ACC112 (cell line): ENCODE data around the gene CFDP1.

Source experiments
- H2AFZ ChIP-seq: fragments of 200-600 bp; sonication (generic); one replicate; pipeline ENCODE4 v1.6.0; 2017; ENCODE audit warnings: antibody characterized with exemption, low read length; ENCODE audit not compliant: unreplicated experiment
- H3K27ac ChIP-seq: fragments of 200-600 bp; sonication (generic); 2 replicates; pipeline ENCODE4 v1.5.1; 2014; ENCODE audit warnings: low read depth, mild to moderate bottlenecking, antibody characterized with exemption, low read length, moderate library complexity
- H3K27me3 ChIP-seq: fragments of 200-600 bp; sonication (generic); 2 replicates; pipeline ENCODE4 v1.6.1; 2014; ENCODE audit warnings: mild to moderate bottlenecking, antibody characterized with exemption, low read length, moderate library complexity, mixed read lengths; ENCODE audit not compliant: insufficient read depth
- H3K36me3 ChIP-seq: fragments of 200-600 bp; sonication (generic); 2 replicates; pipeline ENCODE4 v1.6.1; 2016; ENCODE audit warnings: mild to moderate bottlenecking, antibody characterized with exemption, low read length, moderate library complexity, mixed read lengths; ENCODE audit not compliant: insufficient read depth
- H3K4me1 ChIP-seq: fragments of 200-600 bp; sonication (generic); one replicate; pipeline ENCODE4 v1.6.1; 2016; ENCODE audit warnings: low read length, mixed read lengths; ENCODE audit not compliant: insufficient read depth, unreplicated experiment, control insufficient read depth
- H3K4me3 ChIP-seq: fragments of 200-600 bp; sonication (generic); 2 replicates; pipeline ENCODE4 v1.5.1; 2014; ENCODE audit warnings: mild to moderate bottlenecking, low read depth, low read length
- H3K79me2 ChIP-seq: fragments of 200-600 bp; sonication (generic); one replicate; pipeline ENCODE4 v1.6.0; 2016; ENCODE audit warnings: low read length; ENCODE audit not compliant: control insufficient read depth, unreplicated experiment, insufficient read depth

Gene CFDP1

GRCh38 chr16:75340741-75341491 is 92.4 kb downstream of the CFDP1 start:
- Histone ChIP-seq H3K4me1 (peaks cover 48% of the 10 kb centered on the region), H3K27me3 (no peaks in the 10 kb centered on the region), H3K36me3 (peaks cover 11% of the 10 kb centered on the region), H3K4me3 (no peak overlapping the region), H2AFZ (no peak overlapping the region), H3K27ac (peak overlapping the region; percentile 79; the same call in 1 of the 2 replicates), H3K79me2 (no peaks in the 10 kb centered on the region)

DNA sequence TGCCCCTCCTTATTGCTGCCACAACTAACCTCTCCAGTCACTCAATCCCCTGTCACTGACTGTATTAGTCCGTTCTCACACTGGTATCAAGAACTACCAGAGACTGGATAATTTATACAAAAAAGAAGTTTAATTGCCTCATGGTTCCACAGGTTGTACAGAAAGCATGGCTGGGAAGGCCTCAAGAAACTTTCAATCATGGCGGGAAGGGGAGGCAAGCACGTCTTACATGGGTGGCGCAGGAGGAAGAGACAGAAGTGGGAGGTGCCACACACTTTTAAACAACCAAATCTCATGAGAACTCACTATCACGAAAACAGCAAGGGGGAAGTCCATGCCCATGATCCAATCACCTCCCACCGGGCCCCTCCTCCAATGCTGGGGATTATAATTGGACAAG is 95.9 kb downstream of the CFDP1 start:
- Histone ChIP-seq H2AFZ (no peak overlapping the region), H3K36me3 (peaks cover 11% of the 10 kb centered on the region), H3K27me3 (no peaks in the 10 kb centered on the region), H3K4me1 (peaks cover 23% of the 10 kb centered on the region), H3K27ac (no peak overlapping the region), H3K4me3 (no peak overlapping the region), H3K79me2 (no peaks in the 10 kb centered on the region)

DNA sequence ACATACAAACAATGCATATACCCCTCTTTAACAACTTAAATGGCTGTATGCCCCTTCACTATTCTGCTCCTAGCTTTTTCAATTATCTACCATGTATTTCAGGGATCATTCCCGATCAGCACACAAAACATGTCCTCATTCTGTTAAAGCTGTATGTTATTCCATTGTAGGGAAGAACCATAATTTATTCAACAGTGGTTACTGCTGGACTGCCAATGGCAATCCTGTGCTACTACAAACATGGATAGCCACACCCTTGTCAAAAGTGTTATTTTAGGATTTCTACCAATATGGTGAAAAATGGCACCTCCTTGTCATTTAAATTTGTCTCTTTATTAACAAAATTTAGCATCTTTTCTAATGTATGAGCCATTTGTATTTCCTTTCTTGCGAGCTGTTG is 96.8 kb downstream of the CFDP1 start:
- H3K36me3 ChIP-seq: peaks cover 11% of the 10 kb centered on the region
- no peaks in the 10 kb centered on the region for H3K27me3 ChIP-seq
- H3K79me2 ChIP-seq: no peaks in the 10 kb centered on the region
- no peak overlapping the region for H2AFZ ChIP-seq
- peaks cover 14% of the 10 kb centered on the region for H3K4me1 ChIP-seq
- no peak overlapping the region for H3K27ac ChIP-seq
- no peak overlapping the region for H3K4me3 ChIP-seq

GRCh38 chr16:75333721-75334163 is 99.6 kb downstream of the CFDP1 start:
- Histone ChIP-seq H3K4me1 (no peaks in the 10 kb centered on the region), H3K36me3 (no peaks in the 10 kb centered on the region), H3K79me2 (no peaks in the 10 kb centered on the region), H2AFZ (no peak overlapping the region), H3K4me3 (no peak overlapping the region), H3K27me3 (no peaks in the 10 kb centered on the region), H3K27ac (no peak overlapping the region)

- H3K27me3 ChIP-seq: no peaks in the 10 kb centered on the region
Measured at GRCh38 chr16:75329943-75330342, 103.4 kb downstream of the CFDP1 start.

GRCh38 chr16:75326333-75326732 is 107.0 kb downstream of the CFDP1 start:
- no peak overlapping the region for H2AFZ ChIP-seq
- H3K36me3 ChIP-seq: no peaks in the 10 kb centered on the region
- no peak overlapping the region for H3K27ac ChIP-seq
- no peak overlapping the region for H3K4me3 ChIP-seq
- no peaks in the 10 kb centered on the region for H3K27me3 ChIP-seq
- no peaks in the 10 kb centered on the region for H3K79me2 ChIP-seq
- H3K4me1 ChIP-seq: peaks cover 15% of the 10 kb centered on the region

More at GRCh38 chr16:75329943-75330342, 103.4 kb downstream of the CFDP1 start:
- H3K36me3 ChIP-seq: no peaks in the 10 kb centered on the region
- no peaks in the 10 kb centered on the region for H3K79me2 ChIP-seq
- H3K27ac ChIP-seq: no peak overlapping the region
- H3K4me1 ChIP-seq: no peaks in the 10 kb centered on the region
- no peak overlapping the region for H3K4me3 ChIP-seq
- no peak overlapping the region for H2AFZ ChIP-seq

DNA sequence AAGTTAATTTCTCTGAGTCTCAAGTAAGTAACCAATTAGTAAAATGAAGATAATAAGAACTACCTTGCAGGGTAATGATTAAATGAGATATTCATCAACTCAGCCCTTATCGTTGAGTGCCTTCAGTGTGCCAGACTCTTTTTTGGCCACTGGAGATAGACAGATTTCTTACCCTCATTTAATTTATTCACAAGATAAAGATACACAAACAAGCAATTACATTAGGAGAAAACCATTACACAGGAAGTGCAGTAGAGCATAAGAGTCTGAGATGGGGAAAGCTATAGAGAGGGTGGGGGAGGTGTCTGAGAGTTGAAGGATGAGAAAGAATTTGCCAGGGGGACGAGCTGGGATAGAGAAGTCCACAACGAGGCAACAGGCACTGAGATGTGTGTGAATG is 109.4 kb downstream of the CFDP1 start:
- Histone ChIP-seq H3K4me3 (no peak overlapping the region), H3K36me3 (no peaks in the 10 kb centered on the region), H3K4me1 (peaks cover 37% of the 10 kb centered on the region), H2AFZ (no peak overlapping the region), H3K27ac (no peak overlapping the region), H3K79me2 (no peaks in the 10 kb centered on the region), H3K27me3 (no peaks in the 10 kb centered on the region)

GRCh38 chr16:75323198-75323597 is 110.1 kb downstream of the CFDP1 start:
- peaks cover 37% of the 10 kb centered on the region for H3K4me1 ChIP-seq
- no peak overlapping the region for H3K4me3 ChIP-seq
- no peaks in the 10 kb centered on the region for H3K27me3 ChIP-seq
- no peaks in the 10 kb centered on the region for H3K36me3 ChIP-seq
- no peak overlapping the region for H2AFZ ChIP-seq
- no peaks in the 10 kb centered on the region for H3K79me2 ChIP-seq
- peak overlapping the region; percentile 61; the same call in 1 of the 2 replicates for H3K27ac ChIP-seq

GRCh38 chr16:75322740-75323139 is 110.6 kb downstream of the CFDP1 start:
- Histone ChIP-seq H3K27me3 (no peaks in the 10 kb centered on the region), H3K4me1 (peaks cover 37% of the 10 kb centered on the region), H3K79me2 (no peaks in the 10 kb centered on the region), H2AFZ (no peak overlapping the region), H3K4me3 (no peak overlapping the region), H3K27ac (peak overlapping the region; percentile 61), H3K36me3 (no peaks in the 10 kb centered on the region)

GRCh38 chr16:75320435-75320834 is 112.9 kb downstream of the CFDP1 start:
- Histone ChIP-seq H3K36me3 (no peaks in the 10 kb centered on the region), H2AFZ (peak overlapping the region; percentile 88), H3K79me2 (no peaks in the 10 kb centered on the region), H3K4me3 (peak overlapping the region; percentile 64), H3K27me3 (no peaks in the 10 kb centered on the region), H3K27ac (peak overlapping the region; percentile 95), H3K4me1 (peaks cover 37% of the 10 kb centered on the region)
